Ishikawa (cell line): ENCODE data around the gene ARHGAP42.

Experiments
- CEBPB ChIP-seq: IDR thresholded peaks from 2 replicates; pipeline ENCODE4 v1.6.1; 2012
- CREB1 ChIP-seq: IDR thresholded peaks from 2 replicates; pipeline ENCODE4 v1.6.1; 2012; ENCODE audit warnings: low read depth
- EGR1 ChIP-seq: IDR thresholded peaks from 2 replicates; pipeline ENCODE4 v1.6.1; 2012
- EP300 ChIP-seq: IDR thresholded peaks from 2 replicates; pipeline ENCODE4 v1.6.1; 2012; ENCODE audit warnings: borderline replicate concordance
- FOXM1 ChIP-seq: IDR thresholded peaks from 2 replicates; pipeline ENCODE4 v1.6.1; 2012; ENCODE audit warnings: low read depth, borderline replicate concordance
- MAX ChIP-seq: IDR thresholded peaks from 2 replicates; pipeline ENCODE4 v1.6.1; 2012
- NFIC ChIP-seq: IDR thresholded peaks from 2 replicates; pipeline ENCODE4 v1.6.1; 2012
- RAD21 ChIP-seq: IDR thresholded peaks from 2 replicates; pipeline ENCODE4 v1.6.1; 2012; ENCODE audit warnings: low read depth
- REST ChIP-seq: IDR thresholded peaks from 2 replicates; pipeline ENCODE4 v1.6.1; 2012; ENCODE audit warnings: low read depth, mild to moderate bottlenecking
- TAF1 ChIP-seq: IDR thresholded peaks from 2 replicates; pipeline ENCODE4 v1.6.1; 2012; ENCODE audit warnings: low read depth, mild to moderate bottlenecking
- TCF12 ChIP-seq: IDR thresholded peaks from 2 replicates; pipeline ENCODE4 v1.6.1; 2012; ENCODE audit warnings: low read depth
- TEAD4 ChIP-seq: IDR thresholded peaks from 2 replicates; pipeline ENCODE4 v1.6.1; 2012
- USF1 ChIP-seq: IDR thresholded peaks from 2 replicates; pipeline ENCODE4 v1.6.1; 2012
- YY1 ChIP-seq: IDR thresholded peaks from 2 replicates; pipeline ENCODE4 v1.6.1; 2012; ENCODE audit warnings: low read depth
- ZBTB7A ChIP-seq: IDR thresholded peaks from 2 replicates; pipeline ENCODE4 v1.6.1; 2012; ENCODE audit warnings: low read depth

Gene ARHGAP42

DNA sequence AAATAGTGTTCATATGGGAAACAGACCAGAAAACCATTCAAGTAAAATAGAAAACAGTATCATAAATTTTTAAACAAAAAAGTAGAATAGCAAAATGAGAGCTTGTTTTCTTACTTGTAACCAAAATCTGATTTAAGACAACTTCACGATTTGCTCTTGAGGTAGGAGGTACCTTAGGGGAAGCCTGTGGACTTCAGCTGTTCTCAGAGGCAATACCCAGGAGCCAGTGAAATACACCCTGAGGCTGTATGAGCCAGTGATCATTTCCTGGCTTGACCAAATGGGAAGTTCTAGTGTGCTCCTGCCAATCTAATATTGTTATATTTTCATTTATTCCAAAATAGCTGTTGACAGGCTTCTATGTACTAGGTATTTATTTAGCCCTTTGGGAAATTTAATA, 104.8 kb downstream of the ARHGAP42 start:
- no peak for TF ChIP-seq YY1
- TF ChIP-seq TAF1 = no peak
- TF ChIP-seq REST = no peak
- no peak for TF ChIP-seq EGR1
- TF ChIP-seq TEAD4 = no peak
- TF ChIP-seq FOXM1 = no peak
- TF ChIP-seq CEBPB = no peak

DNA sequence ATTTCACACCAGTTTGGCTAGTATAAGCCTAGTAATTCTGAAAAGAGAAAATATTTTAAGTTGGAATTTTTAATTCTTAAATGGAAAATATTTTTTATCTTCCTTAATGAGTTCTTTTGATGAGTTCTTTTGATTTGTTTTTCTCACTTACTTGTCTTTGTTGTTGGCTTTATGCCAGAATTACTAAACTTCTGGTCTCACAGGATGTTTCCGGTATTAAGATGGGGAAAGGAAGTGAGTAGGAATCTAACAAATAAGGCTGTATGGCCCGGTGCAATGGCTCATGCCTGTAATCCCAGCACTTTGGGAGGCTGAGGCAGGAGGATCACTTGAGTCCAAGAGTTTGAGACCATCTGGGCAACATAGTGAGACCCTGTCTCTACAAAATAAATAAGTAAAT, 106.4 kb downstream of the ARHGAP42 start:
- 0 out of 2 replicates have a peak, but pooled peaks have one; percentile 16 for TF ChIP-seq NFIC
- TF ChIP-seq EP300 = no peak

GRCh38 chr11:100794446-100794845, 107.4 kb downstream of the ARHGAP42 start:
- TF ChIP-seq REST = no peak
- TF ChIP-seq MAX = no peak
- no peak for TF ChIP-seq TEAD4
- TF ChIP-seq CEBPB = no peak
- TF ChIP-seq EGR1 = no peak
- no peak for TF ChIP-seq FOXM1
- TF ChIP-seq ZBTB7A = no peak
- TF ChIP-seq TCF12 = no peak
- TF ChIP-seq YY1 = no peak
- no peak for TF ChIP-seq RAD21
- TF ChIP-seq TAF1 = no peak
- no peak for TF ChIP-seq EP300
- TF ChIP-seq NFIC = no peak
- TF ChIP-seq USF1 = no peak
- no peak for TF ChIP-seq CREB1

- no peak for TF ChIP-seq REST
- TF ChIP-seq FOXM1 = no peak
- TF ChIP-seq TCF12 = no peak
- no peak for TF ChIP-seq USF1
- no peak for TF ChIP-seq RAD21
- TF ChIP-seq TEAD4 = no peak
Observed at GRCh38 chr11:100799445-100799844, 112.4 kb downstream of the ARHGAP42 start.

DNA sequence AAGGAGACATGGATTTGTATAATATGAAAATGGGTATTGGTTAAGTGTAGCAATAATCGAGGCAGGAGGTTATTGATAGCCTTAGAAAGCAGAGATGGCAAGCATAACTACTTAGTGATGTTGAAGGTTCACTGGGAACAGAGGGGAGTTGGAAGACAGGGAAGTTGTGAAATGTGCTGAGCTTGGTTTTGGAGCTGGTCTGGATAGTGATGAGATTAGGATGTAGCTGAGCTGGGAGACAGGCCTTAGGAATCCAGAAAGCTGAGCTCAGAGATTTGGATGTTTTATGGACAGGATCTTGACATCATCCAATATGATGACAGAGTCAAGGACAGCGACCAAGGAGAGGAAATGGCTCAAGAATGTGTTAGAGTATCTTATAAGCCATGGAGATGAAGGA, 113.1 kb downstream of the ARHGAP42 start:
- TF ChIP-seq EGR1 (no peak), CREB1 (no peak), EP300 (no peak), FOXM1 (no peak), MAX (no peak)
